NB4 (cell line): Measurements from ENCODE around the gene TRIM38.

Experiments used
- DNase-seq: peaks from one replicate; pipeline ENCODE4 v3.0.0; 2010; ENCODE audit warnings: low read depth
- H3K4me3 ChIP-seq: one replicate; pipeline ENCODE4 v1.5.1; 2011; ENCODE audit warnings: mild to moderate bottlenecking, low read depth, low read length, moderate library complexity
- MYC ChIP-seq: IDR thresholded peaks from 2 replicates; pipeline ENCODE4 v1.6.1; 2011; ENCODE audit warnings: low read depth, low read length
- POLR2A ChIP-seq: IDR thresholded peaks from 2 replicates; pipeline ENCODE4 v1.6.1; 2011; ENCODE audit warnings: mild to moderate bottlenecking; ENCODE audit not compliant: insufficient read length; ENCODE audit errors: extremely low read depth
- TF ChIP-seq, protein P1 (sequence below): IDR thresholded peaks from 2 replicates; pipeline ENCODE4 v1.6.1; 2011; ENCODE audit warnings: low read depth, low read length
- TF ChIP-seq, protein P2 (sequence below): IDR thresholded peaks from one replicate; pipeline ENCODE4 v1.5.1; 2012; ENCODE audit warnings: low read depth, low read length

Gene TRIM38

DNA sequence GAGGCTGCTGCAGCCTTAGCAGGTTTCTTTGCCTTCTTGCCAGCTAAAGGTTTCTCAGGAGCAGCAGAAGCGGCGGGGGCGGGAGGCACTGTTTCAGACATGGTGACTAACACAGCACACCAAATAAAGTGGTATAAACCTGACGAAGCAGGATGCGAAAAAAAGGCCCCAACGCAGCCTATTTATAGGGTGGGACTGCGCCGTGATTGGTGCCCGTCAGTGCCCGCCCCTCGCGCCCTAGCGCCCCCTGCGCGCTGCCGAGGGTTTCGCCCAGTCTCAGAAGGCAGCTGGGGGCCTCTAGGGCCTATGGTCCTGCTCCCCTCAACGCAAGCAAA lies 55.0 kb downstream of the TRIM38 start:
- peak; percentile 43 for DNase-seq

DNA sequence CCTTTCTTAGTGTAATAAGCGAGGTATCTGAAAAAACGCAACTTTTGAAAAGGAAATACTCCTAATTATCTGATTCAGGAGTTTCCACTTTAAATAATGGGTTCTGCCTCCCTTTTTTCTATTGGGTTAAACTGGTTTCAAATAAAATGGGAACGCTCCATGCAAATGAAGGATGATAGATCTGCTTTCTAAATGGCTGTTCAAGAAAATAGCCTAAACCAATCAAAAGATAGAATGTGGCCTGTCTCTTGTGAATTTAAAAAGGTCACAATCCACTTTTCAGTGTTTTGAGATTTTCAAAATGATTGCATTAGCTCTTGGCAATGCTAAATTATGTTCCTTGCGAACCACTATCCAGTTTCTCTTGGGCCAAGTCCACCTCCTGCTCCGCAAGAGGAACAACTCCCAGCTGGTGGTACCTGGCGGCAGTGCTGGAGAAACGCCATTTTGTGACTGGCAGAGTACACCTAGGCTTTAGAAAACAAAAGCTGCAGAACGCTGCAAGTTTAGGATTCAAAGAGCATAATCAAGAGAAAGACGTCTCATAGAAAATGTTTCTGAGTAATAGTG lies 56.7 kb downstream of the TRIM38 start:
- no peak for DNase-seq
- TF ChIP-seq MYC (no peak), POLR2A (no peak)
- TF ChIP-seq, protein P1, sequence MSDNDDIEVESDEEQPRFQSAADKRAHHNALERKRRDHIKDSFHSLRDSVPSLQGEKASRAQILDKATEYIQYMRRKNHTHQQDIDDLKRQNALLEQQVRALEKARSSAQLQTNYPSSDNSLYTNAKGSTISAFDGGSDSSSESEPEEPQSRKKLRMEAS: no peak
- TF ChIP-seq, protein P2, sequence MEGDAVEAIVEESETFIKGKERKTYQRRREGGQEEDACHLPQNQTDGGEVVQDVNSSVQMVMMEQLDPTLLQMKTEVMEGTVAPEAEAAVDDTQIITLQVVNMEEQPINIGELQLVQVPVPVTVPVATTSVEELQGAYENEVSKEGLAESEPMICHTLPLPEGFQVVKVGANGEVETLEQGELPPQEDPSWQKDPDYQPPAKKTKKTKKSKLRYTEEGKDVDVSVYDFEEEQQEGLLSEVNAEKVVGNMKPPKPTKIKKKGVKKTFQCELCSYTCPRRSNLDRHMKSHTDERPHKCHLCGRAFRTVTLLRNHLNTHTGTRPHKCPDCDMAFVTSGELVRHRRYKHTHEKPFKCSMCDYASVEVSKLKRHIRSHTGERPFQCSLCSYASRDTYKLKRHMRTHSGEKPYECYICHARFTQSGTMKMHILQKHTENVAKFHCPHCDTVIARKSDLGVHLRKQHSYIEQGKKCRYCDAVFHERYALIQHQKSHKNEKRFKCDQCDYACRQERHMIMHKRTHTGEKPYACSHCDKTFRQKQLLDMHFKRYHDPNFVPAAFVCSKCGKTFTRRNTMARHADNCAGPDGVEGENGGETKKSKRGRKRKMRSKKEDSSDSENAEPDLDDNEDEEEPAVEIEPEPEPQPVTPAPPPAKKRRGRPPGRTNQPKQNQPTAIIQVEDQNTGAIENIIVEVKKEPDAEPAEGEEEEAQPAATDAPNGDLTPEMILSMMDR: no peak
- H3K4me3 ChIP-seq: no peak overlapping the region

More for the DNA sequence above, 55.0 kb downstream of the TRIM38 start:
- no peak overlapping the region for H3K4me3 ChIP-seq
- TF ChIP-seq POLR2A (no peak), MYC (no peak)
- TF ChIP-seq, protein P1: no peak
- TF ChIP-seq, protein P2: no peak

DNA sequence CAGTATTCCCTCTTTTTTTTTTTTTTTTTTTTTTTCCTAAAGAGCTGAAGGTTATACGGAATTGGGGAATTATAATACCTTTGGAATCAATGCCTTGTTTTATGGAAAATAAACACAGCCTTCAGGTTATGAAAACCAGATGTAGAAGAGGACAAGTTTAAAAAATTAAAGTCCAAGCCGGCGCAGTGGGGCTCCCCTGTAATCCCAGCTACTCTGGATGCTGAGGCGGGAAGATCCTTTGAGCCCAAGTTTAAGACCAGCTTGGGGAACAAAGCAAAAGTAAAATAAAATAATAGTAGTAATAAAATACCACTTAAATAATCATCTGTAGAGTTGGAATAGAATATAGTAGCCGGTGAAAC lies 57.3 kb downstream of the TRIM38 start:
- DNase-seq: no peak
- peak overlapping the region; percentile 74 for H3K4me3 ChIP-seq
- TF ChIP-seq, protein P1: no peak
- no peak for TF ChIP-seq MYC
- TF ChIP-seq, protein P2: no peak
- TF ChIP-seq POLR2A: no peak

DNA sequence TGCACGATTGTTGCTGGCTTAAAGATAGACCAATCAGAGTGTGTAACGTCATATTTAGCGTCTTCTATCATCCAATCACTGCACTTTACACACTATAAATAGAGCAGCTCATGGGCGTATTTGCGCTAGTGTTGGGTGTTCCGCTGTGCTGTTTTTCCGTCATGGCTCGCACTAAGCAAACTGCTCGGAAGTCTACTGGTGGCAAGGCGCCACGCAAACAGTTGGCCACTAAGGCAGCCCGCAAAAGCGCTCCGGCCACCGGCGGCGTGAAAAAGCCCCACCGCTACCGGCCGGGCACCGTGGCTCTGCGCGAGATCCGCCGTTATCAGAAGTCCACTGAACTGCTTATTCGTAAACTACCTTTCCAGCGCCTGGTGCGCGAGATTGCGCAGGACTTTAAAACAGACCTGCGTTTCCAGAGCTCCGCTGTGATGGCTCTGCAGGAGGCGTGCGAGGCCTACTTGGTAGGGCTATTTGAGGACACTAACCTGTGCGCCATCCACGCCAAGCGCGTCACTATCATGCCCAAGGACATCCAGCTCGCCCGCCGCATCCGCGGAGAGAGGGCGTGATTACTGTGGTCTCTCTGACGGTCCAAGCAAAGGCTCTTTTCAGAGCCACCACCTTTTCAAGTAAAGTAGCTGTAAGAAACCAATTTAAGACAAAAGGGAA lies 57.9 kb downstream of the TRIM38 start:
- peak overlapping the region; percentile 74 for H3K4me3 ChIP-seq
- TF ChIP-seq, protein P2: no peak
- TF ChIP-seq, protein P1: no peak
- TF ChIP-seq MYC: no peak
- peak; percentile 93 for TF ChIP-seq POLR2A
- peak; percentile 87 for DNase-seq

DNA sequence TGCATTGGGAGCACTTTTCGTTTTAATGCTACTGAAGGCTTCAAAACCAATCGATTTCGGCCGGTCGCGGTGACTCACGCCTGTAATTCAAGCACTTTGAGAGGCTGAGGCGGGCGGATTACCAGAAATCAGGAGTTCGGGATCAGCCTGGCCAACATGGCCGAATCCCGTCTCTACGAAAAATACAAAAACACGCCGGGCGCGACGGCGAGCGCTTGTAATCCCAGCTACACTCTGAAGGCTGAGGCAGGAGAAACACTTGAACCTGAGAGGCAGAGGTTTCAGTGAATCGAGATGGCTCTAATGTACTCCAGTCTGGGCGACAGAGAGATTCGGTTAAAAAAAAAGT lies 58.4 kb downstream of the TRIM38 start:
- TF ChIP-seq MYC (no peak), POLR2A (no peak)
- TF ChIP-seq, protein P1: no peak
- TF ChIP-seq, protein P2: no peak
- H3K4me3 ChIP-seq: peak overlapping the region; percentile 74
- DNase-seq: peak; percentile 81
